DOHH2 (cell line): ENCODE results near the gene CD27.
A peak's percentile ranks its signal among the peaks of the same experiment; 100 is the strongest.
"Not testable (repeated sequence)": the region's sequence is repeated elsewhere in the genome, so short reads cannot be mapped to it uniquely, and the experiment has no call there.

Source experiments
- H3F3A ChIP-seq: fragments of 200-600 bp; sonication (generic), shearing (Covaris generic); 2 replicates; pipeline ENCODE4 v1.6.0; 2016; ENCODE audit warnings: antibody characterized with exemption, mild to moderate bottlenecking; ENCODE audit not compliant: control insufficient read depth, insufficient read depth
- H3K27ac ChIP-seq: fragments of 200-600 bp; sonication (generic); 2 replicates; pipeline ENCODE4 v1.5.1; 2014; ENCODE audit warnings: low read depth, mild to moderate bottlenecking, low read length, moderate library complexity
- H3K27me3 ChIP-seq: fragments of 200-600 bp; sonication (generic); 2 replicates; pipeline ENCODE4 v1.6.1; 2014; ENCODE audit warnings: mild to moderate bottlenecking, low read length, mixed read lengths; ENCODE audit not compliant: control insufficient read depth
- H3K36me3 ChIP-seq: fragments of 200-600 bp; sonication (generic); 2 replicates; pipeline ENCODE4 v1.6.1; 2014; ENCODE audit warnings: mild to moderate bottlenecking, low read length, moderate library complexity, mixed read lengths; ENCODE audit not compliant: control insufficient read depth
- H3K4me1 ChIP-seq: fragments of 200-600 bp; sonication (generic); 2 replicates; pipeline ENCODE4 v1.6.1; 2014; ENCODE audit warnings: mild to moderate bottlenecking, low read length, mixed read lengths; ENCODE audit not compliant: control insufficient read depth
- H3K4me2 ChIP-seq: fragments of 200-600 bp; sonication (generic); 2 replicates; pipeline ENCODE4 v1.6.0; 2014; ENCODE audit warnings: mild to moderate bottlenecking, low read length, moderate library complexity
- H3K4me3 ChIP-seq: fragments of 200-600 bp; sonication (generic); 2 replicates; pipeline ENCODE4 v1.5.1; 2014; ENCODE audit warnings: mild to moderate bottlenecking, low read length, mixed read lengths
- H3K79me2 ChIP-seq: fragments of 200-600 bp; sonication (generic); 2 replicates; pipeline ENCODE4 v1.6.1; 2014; ENCODE audit warnings: mild to moderate bottlenecking, low read length, mixed read lengths; ENCODE audit not compliant: control insufficient read depth
- H3K9me2 ChIP-seq: fragments of 200-600 bp; sonication (generic); replicated peaks from 2 replicates; pipeline ENCODE4 v1.6.1; 2014; ENCODE audit warnings: mild to moderate bottlenecking, low read length, mixed read lengths; ENCODE audit not compliant: control insufficient read depth
- H3K9me3 ChIP-seq: fragments of 200-600 bp; sonication (generic); 2 replicates; pipeline ENCODE4 v1.6.1; 2014; ENCODE audit warnings: antibody characterized with exemption, low read length, mixed read lengths; ENCODE audit not compliant: control insufficient read depth, insufficient read depth
- H4K20me1 ChIP-seq: fragments of 200-600 bp; sonication (generic); 2 replicates; pipeline ENCODE4 v1.6.0; 2014; ENCODE audit warnings: low read depth, mild to moderate bottlenecking, antibody characterized with exemption, low read length, moderate library complexity; ENCODE audit not compliant: control insufficient read depth, insufficient read depth
- EZH2phosphoT487 ChIP-seq: fragments of 200-600 bp; sonication (generic); IDR thresholded peaks from 2 replicates; pipeline ENCODE4 v1.6.1; 2017; ENCODE audit warnings: borderline replicate concordance, mild to moderate bottlenecking, antibody characterized with exemption, low read length, moderate library complexity, mixed read lengths
- TF ChIP-seq, protein P1 (sequence below): fragments of 200-600 bp; sonication (generic); IDR thresholded peaks from one replicate; pipeline ENCODE4 v1.5.1; 2014; ENCODE audit warnings: antibody characterized with exemption, mild to moderate bottlenecking, low read depth, low read length; ENCODE audit not compliant: poor library complexity, severe bottlenecking

CD27 gene

DNA sequence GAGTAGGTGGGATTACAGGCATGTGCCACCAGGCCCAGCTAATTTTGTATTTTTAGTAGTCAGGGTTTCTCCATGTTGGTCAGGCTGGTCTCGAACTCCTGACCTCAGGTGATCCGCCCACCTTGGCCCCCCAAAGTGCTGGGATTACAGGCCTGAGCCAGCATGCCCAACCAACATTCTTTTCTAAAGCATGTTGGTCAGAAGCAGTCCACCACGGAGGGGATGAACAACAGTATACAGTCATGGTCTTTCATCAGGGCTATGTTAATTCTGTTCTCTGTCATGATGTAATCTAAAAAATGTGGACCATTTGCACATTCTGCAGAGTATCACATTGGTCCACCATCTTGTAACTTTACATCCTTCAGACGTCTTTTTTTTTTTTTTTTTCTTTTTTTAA is 44.7 kb downstream of the CD27 start:
- TF ChIP-seq, protein P1, sequence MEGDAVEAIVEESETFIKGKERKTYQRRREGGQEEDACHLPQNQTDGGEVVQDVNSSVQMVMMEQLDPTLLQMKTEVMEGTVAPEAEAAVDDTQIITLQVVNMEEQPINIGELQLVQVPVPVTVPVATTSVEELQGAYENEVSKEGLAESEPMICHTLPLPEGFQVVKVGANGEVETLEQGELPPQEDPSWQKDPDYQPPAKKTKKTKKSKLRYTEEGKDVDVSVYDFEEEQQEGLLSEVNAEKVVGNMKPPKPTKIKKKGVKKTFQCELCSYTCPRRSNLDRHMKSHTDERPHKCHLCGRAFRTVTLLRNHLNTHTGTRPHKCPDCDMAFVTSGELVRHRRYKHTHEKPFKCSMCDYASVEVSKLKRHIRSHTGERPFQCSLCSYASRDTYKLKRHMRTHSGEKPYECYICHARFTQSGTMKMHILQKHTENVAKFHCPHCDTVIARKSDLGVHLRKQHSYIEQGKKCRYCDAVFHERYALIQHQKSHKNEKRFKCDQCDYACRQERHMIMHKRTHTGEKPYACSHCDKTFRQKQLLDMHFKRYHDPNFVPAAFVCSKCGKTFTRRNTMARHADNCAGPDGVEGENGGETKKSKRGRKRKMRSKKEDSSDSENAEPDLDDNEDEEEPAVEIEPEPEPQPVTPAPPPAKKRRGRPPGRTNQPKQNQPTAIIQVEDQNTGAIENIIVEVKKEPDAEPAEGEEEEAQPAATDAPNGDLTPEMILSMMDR: no peak
- TF ChIP-seq EZH2phosphoT487: no peak
- Histone ChIP-seq H3K4me3 (no peak overlapping the region), H3K4me2 (no peak overlapping the region), H4K20me1 (no peaks in the 10 kb centered on the region), H3F3A (peaks cover 13% of the 10 kb centered on the region), H3K27ac (no peak overlapping the region), H3K4me1 (peaks cover 8% of the 10 kb centered on the region), H3K36me3 (peaks cover 34% of the 10 kb centered on the region), H3K9me2 (no peaks in the 10 kb centered on the region), H3K27me3 (no peaks in the 10 kb centered on the region), H3K79me2 (peaks cover 22% of the 10 kb centered on the region), H3K9me3 (no peaks in the 10 kb centered on the region)

DNA sequence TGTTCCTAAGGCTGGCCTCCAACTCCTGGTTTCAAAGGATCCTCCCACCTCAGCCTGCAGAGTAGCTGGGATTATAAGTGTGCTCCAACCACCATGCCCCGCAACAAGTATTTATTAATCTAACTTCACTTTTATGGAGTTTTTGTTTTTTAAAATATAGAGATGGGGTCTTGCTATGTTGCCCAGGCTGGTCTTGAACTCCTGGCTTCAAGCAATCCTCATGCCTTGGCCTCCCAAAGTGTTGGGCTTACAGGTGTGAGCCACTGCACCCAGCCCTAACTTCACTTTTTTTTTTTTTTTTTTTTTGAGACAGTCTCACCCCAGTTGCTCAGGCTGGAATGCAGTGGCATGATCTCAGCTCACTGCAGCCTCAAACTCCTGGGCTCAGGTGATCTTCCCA is 45.9 kb downstream of the CD27 start:
- Histone ChIP-seq H3K79me2 (peaks cover 34% of the 10 kb centered on the region), H3K36me3 (peaks cover 46% of the 10 kb centered on the region), H3F3A (peaks cover 16% of the 10 kb centered on the region), H3K4me1 (peaks cover 17% of the 10 kb centered on the region)
- not testable (repeated sequence) for H3K27ac ChIP-seq, H3K27me3 ChIP-seq, H3K4me2 ChIP-seq, H3K9me3 ChIP-seq, H4K20me1 ChIP-seq, H3K9me2 ChIP-seq, H3K4me3 ChIP-seq

DNA sequence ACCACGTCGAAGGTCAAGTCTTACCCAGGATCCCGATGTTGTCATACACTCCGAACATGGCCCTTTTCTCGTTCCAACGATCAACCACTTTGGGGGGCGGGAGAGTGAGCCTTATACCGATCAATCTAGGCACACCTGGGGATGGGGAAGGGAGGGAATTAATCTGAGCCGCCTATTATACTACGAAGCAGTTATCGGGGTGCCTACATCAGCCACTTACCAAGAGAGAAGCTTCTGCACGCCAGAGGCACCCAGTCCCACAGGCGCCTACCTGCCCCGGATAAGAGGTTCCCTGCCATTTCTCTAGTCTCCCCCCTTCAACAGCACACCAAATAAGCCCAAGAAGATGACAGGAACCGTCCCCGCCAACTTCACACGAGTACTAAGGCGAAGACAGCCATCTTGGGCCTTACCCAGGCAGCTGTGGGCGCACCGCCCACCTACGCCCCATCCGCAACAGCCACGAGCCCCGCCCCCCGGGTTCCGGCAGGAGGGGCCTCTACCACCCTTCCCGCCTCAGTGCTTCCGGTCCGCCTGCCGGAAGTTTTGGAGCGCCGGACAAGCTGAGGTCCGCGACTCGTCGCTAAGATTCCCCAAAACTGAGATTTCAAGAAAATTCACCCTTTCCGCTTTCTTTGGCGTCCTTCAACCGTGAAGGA is 48.2 kb downstream of the CD27 start, which contains the start of gene MRPL51:
Gene MRPL51, minus strand, starts transcription at position 425 of the 659 bp plus-strand sequence. Its CDS starts 126 bp downstream, at position 299.
- Histone ChIP-seq H3K79me2 (peaks cover 57% of the 10 kb centered on the region), H3K9me3 (no peaks in the 10 kb centered on the region), H3K4me1 (peaks cover 35% of the 10 kb centered on the region), H3K9me2 (no peaks in the 10 kb centered on the region), H3F3A (peaks cover 16% of the 10 kb centered on the region), H3K27ac (peak within 1 kb of the TSS; percentile 95), H3K27me3 (no peaks in the 10 kb centered on the region), H3K4me3 (peak within 1 kb of the TSS; percentile 87), H3K36me3 (peaks cover 69% of the 10 kb centered on the region), H3K4me2 (peak within 1 kb of the TSS; percentile 95), H4K20me1 (no peaks in the 10 kb centered on the region)
- TF ChIP-seq, protein P1: no peak
- TF ChIP-seq EZH2phosphoT487: no peak

DNA sequence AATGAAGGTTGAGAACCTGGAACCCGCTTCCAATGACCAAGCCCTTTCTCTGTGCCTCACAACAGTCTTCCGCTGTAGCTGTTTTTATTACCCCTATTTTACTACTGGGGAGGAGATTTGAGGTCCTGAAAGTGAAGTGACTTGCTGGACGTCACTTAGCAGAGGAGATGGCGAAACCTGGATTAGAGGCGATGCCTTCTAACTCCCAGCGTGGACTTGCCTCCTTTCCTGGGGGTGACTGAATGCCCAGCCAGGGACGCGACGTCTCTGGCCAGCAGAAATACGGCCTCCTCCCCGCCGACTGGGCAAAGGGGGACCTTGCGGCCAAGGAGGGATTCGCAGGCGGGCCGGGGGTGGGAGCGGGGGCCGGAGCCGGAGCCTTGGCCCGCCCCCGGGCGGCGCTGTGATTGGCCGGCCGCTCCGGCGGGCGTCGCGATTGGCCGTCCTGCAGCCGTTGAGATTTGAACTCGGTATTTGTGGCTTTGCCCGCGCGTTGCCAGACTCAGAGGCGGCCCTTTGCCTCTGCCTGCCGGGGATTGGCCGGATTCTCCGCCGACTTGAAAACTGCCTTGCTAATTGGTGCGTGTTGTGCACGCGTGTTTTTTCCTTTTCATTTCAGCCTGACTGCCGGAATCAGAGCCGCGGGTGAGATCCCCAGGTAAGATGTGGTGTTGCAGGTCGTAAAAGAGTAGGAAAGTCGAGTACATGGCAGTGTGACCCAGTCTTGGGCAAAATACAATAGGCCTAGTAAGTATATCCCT is 48.9 kb downstream of the CD27 start, which contains the start of gene NCAPD2:
Gene NCAPD2, plus strand, starts transcription at position 606 of the 761 bp plus-strand sequence. CDS start 997 bp downstream, outside the sequence.
- Histone ChIP-seq H3F3A (peaks cover 16% of the 10 kb centered on the region), H3K27ac (peak within 1 kb of the TSS; percentile 95), H3K4me2 (peak within 1 kb of the TSS; percentile 95), H3K4me1 (peaks cover 35% of the 10 kb centered on the region), H3K79me2 (peaks cover 64% of the 10 kb centered on the region), H4K20me1 (no peaks in the 10 kb centered on the region), H3K36me3 (peaks cover 76% of the 10 kb centered on the region), H3K4me3 (peak within 1 kb of the TSS; percentile 87), H3K9me3 (no peaks in the 10 kb centered on the region), H3K9me2 (no peaks in the 10 kb centered on the region), H3K27me3 (no peaks in the 10 kb centered on the region)
- TF ChIP-seq, protein P1: no peak
- no peak for TF ChIP-seq EZH2phosphoT487
